MM.1S (cell line): ENCODE measurements around the gene AURKB.

ENCODE experiments used
- DNase-seq: peaks from one replicate; pipeline ENCODE4 v3.0.0-alpha.2; 2015
- H2AFZ ChIP-seq: fragments of 300-600 bp; sonication (generic); 2 replicates; pipeline ENCODE4 v1.6.0; 2016; ENCODE audit warnings: antibody characterized with exemption, low read length
- H3F3A ChIP-seq: fragments of 300-600 bp; sonication (generic); 2 replicates; pipeline ENCODE4 v1.6.1; 2016; ENCODE audit warnings: mild to moderate bottlenecking, antibody characterized with exemption, low read length, moderate library complexity, mixed read lengths; ENCODE audit not compliant: insufficient read depth
- H3K27ac ChIP-seq: fragments of 300-600 bp; sonication (generic); 2 replicates; pipeline ENCODE4 v1.5.1; 2016; ENCODE audit warnings: mild to moderate bottlenecking, low read length
- H3K27me3 ChIP-seq: fragments of 300-600 bp; sonication (generic); replicated peaks from 2 replicates; pipeline ENCODE4 v1.6.0; 2016; ENCODE audit warnings: low read length; ENCODE audit not compliant: insufficient read depth
- H3K36me3 ChIP-seq: fragments of 300-600 bp; sonication (generic); replicated peaks from 2 replicates; pipeline ENCODE4 v1.6.1; 2016; ENCODE audit warnings: mild to moderate bottlenecking, low read length, mixed read lengths; ENCODE audit not compliant: insufficient read depth
- H3K4me1 ChIP-seq: fragments of 300-600 bp; sonication (generic); 2 replicates; pipeline ENCODE4 v1.6.1; 2016; ENCODE audit warnings: low read length, mixed read lengths
- H3K4me2 ChIP-seq: fragments of 300-600 bp; sonication (generic); 2 replicates; pipeline ENCODE4 v1.6.0; 2016; ENCODE audit warnings: low read depth, low read length
- H3K4me3 ChIP-seq: fragments of 300-600 bp; sonication (generic); 2 replicates; pipeline ENCODE4 v1.5.1; 2016; ENCODE audit warnings: low read length, mixed read lengths
- H3K79me2 ChIP-seq: fragments of 300-600 bp; sonication (generic); 2 replicates; pipeline ENCODE4 v1.6.1; 2016; ENCODE audit warnings: mixed run types, low read length, mixed read lengths
- H3K9ac ChIP-seq: fragments of 300-600 bp; sonication (generic); 2 replicates; pipeline ENCODE4 v1.6.1; 2016; ENCODE audit warnings: low read length, mixed read lengths
- H3K9me2 ChIP-seq: fragments of 300-600 bp; sonication (generic); replicated peaks from 2 replicates; pipeline ENCODE4 v1.6.1; 2016; ENCODE audit warnings: mild to moderate bottlenecking, low read length, mixed read lengths; ENCODE audit not compliant: insufficient read depth
- H3K9me3 ChIP-seq: fragments of 300-600 bp; sonication (generic); replicated peaks from 2 replicates; pipeline ENCODE4 v1.6.1; 2016; ENCODE audit warnings: mild to moderate bottlenecking, low read length, mixed read lengths; ENCODE audit not compliant: insufficient read depth
- H4K20me1 ChIP-seq: fragments of 300-600 bp; sonication (generic); 2 replicates; pipeline ENCODE4 v1.6.1; 2016; ENCODE audit warnings: mild to moderate bottlenecking, low read length, moderate library complexity, mixed read lengths; ENCODE audit not compliant: insufficient read depth
- CTCF ChIP-seq: fragments of 300-600 bp; sonication (generic); IDR thresholded peaks from 2 replicates; pipeline ENCODE4 v1.5.1; 2016; ENCODE audit warnings: antibody characterized with exemption, low read length, mixed read lengths
- EZH2 ChIP-seq: fragments of 300-600 bp; sonication (generic); optimal IDR thresholded peaks from 2 replicates; pipeline ENCODE3; 2017; ENCODE audit warnings: low read depth, mild to moderate bottlenecking, antibody characterized with exemption, low read length, mixed read lengths
- EZH2phosphoT487 ChIP-seq: fragments of 300-600 bp; sonication (generic); IDR thresholded peaks from 2 replicates; pipeline ENCODE4 v1.6.1; 2018; ENCODE audit warnings: antibody characterized with exemption, low read length

Gene AURKB

GRCh38 chr17:8223356-8224126 is 13.2 kb upstream of the AURKB start:
- peak overlapping the region; percentile 76 for H3K4me2 ChIP-seq
- H3K4me3 ChIP-seq, result peak overlapping the region; percentile 72
- H3K79me2 ChIP-seq, result no peaks in the 10 kb centered on the region
- peaks cover 5% of the 10 kb centered on the region; the same call in 1 of the 2 replicates for H3K4me1 ChIP-seq
- peaks cover 41% of the 10 kb centered on the region for H3F3A ChIP-seq
- H2AFZ ChIP-seq, result peak overlapping the region; percentile 65
- DNase-seq, result peak; percentile 58
- peak overlapping the region; percentile 95 for H3K27ac ChIP-seq
- peak overlapping the region; percentile 75 for H3K9ac ChIP-seq
- no peaks in the 10 kb centered on the region for H3K27me3 ChIP-seq
- 0 out of 2 replicates have a peak, but pooled peaks cover 12% of the 10 kb centered on the region for H3K36me3 ChIP-seq
- H4K20me1 ChIP-seq, result no peaks in the 10 kb centered on the region
- peak; percentile 17; the same call in 1 of the 2 replicates for TF ChIP-seq CTCF
- TF ChIP-seq EZH2, result no peak
- no peaks in the 10 kb centered on the region for H3K9me3 ChIP-seq
- H3K9me2 ChIP-seq, result no peaks in the 10 kb centered on the region

- Histone ChIP-seq H3K9ac (peak overlapping the region; percentile 75), H3K79me2 (no peaks in the 10 kb centered on the region), H3K4me1 (peaks cover 5% of the 10 kb centered on the region; the same call in 1 of the 2 replicates), H3K36me3 (0 out of 2 replicates have a peak, but pooled peaks cover 8% of the 10 kb centered on the region), H3K4me3 (peak overlapping the region; percentile 72), H3K27ac (peak overlapping the region; percentile 95), H3K27me3 (no peaks in the 10 kb centered on the region), H3K9me2 (no peaks in the 10 kb centered on the region), H3F3A (peaks cover 43% of the 10 kb centered on the region), H4K20me1 (no peaks in the 10 kb centered on the region), H3K9me3 (no peaks in the 10 kb centered on the region), H3K4me2 (peak overlapping the region; percentile 76), H2AFZ (peak overlapping the region; percentile 65)
- TF ChIP-seq EZH2, result no peak
- DNase-seq, result peak; percentile 89
These were observed 12.4 kb upstream of the AURKB start for GRCh38 chr17:8222630-8223355.

GRCh38 chr17:8222380-8222629 is 11.9 kb upstream of the AURKB start:
- Histone ChIP-seq H2AFZ (peak overlapping the region; percentile 65; the same call in 1 of the 2 replicates), H3K9me3 (no peaks in the 10 kb centered on the region), H4K20me1 (no peaks in the 10 kb centered on the region), H3F3A (peaks cover 43% of the 10 kb centered on the region), H3K9ac (peak overlapping the region; percentile 75), H3K4me3 (peak overlapping the region; percentile 72), H3K4me1 (peaks cover 5% of the 10 kb centered on the region; the same call in 1 of the 2 replicates), H3K4me2 (peak overlapping the region; percentile 76), H3K27me3 (no peaks in the 10 kb centered on the region), H3K36me3 (0 out of 2 replicates have a peak, but pooled peaks cover 3% of the 10 kb centered on the region), H3K27ac (peak overlapping the region; percentile 95), H3K9me2 (no peaks in the 10 kb centered on the region), H3K79me2 (no peaks in the 10 kb centered on the region)
- no peak for DNase-seq
- TF ChIP-seq CTCF, result no peak
- TF ChIP-seq EZH2, result no peak
- TF ChIP-seq EZH2phosphoT487, result no peak
